Panc1 (cell line): ENCODE measurements around the gene OR12D2. TPM values are rescaled to one million over a fixed set of nuclear protein-coding genes. Genes with fewer than 3 reads are reported as not detected.
"Not testable (repeated sequence)": the region's sequence is repeated elsewhere in the genome, so short reads cannot be mapped to it uniquely, and the experiment has no call there.

Source experiments
- ATAC-seq: fragments of 200-7000 bp; cut with Tn5 transposase; 2 replicates; pipeline ENCODE4 v1.9.1; 2020; ENCODE audit warnings: mild to moderate bottlenecking, moderate library complexity
- Bru-seq: library from RNA; stranded (reverse); fragments of 400-500 nt; gene quantifications from one replicate; lab custom pipeline; 2021; lab: Mats Ljungman, UMichigan
- BruChase-seq, 2 experiments: library from RNA; stranded (reverse); fragments of 400-500 nt; gene quantifications; one replicate each; lab custom pipeline; 2021; lab: Mats Ljungman, UMichigan
- BruUV-seq: library from RNA; stranded (reverse); fragments of 400-500 nt; replicated peaks from 2 replicates; lab custom pipeline; 2021; lab: Mats Ljungman, UMichigan
- CTCF ChIA-PET: fragments of 300-600 bp; sonication (Branson Sonifier 250); formaldehyde crosslinking; loops from one replicate; lab custom pipeline; 2022; ENCODE audit warnings: antibody characterized with exemption; lab: Charles Lee
- POLR2A ChIA-PET: fragments of 300-600 bp; sonication (Branson Sonifier 250); formaldehyde crosslinking; loops from one replicate; lab custom pipeline; 2022; ENCODE audit warnings: antibody characterized with exemption; lab: Charles Lee
- DNase-seq: peaks from one replicate; pipeline ENCODE4 v3.0.0-alpha.2; 2010; ENCODE audit warnings: low read depth, low spot score
- H3K27ac ChIP-seq: 2 replicates; pipeline ENCODE4 v1.5.1; 2011; ENCODE audit warnings: mild to moderate bottlenecking, low read length, inconsistent platforms
- H3K27me3 ChIP-seq: fragments of 200-500 bp; sonication (Bioruptor generic); 2 replicates; pipeline ENCODE4 v1.6.0; 2014; ENCODE audit warnings: low read length, inconsistent platforms; ENCODE audit not compliant: control insufficient read depth, insufficient read depth
- H3K36me3 ChIP-seq: fragments of 200-500 bp; sonication (Bioruptor generic); 2 replicates; pipeline ENCODE4 v1.5.1; 2014; ENCODE audit warnings: inconsistent platforms, mild to moderate bottlenecking, low read length, moderate library complexity; ENCODE audit not compliant: control insufficient read depth, insufficient read depth
- H3K4me1 ChIP-seq: 2 replicates; pipeline ENCODE4 v1.5.1; 2011; ENCODE audit warnings: inconsistent platforms, mild to moderate bottlenecking, low read length, moderate library complexity; ENCODE audit not compliant: control insufficient read depth, insufficient read depth
- H3K4me3 ChIP-seq, 2 experiments: 2 replicates each; pipeline ENCODE4 v1.5.1; 2011 to 2012; ENCODE audit warnings: low read depth in 2 of 2, low read length in 2 of 2, mild to moderate bottlenecking in 2 of 2, inconsistent platforms in 1 of 2, moderate library complexity in 1 of 2
- H3K9me3 ChIP-seq: fragments of 200-500 bp; sonication (Bioruptor generic); 2 replicates; pipeline ENCODE4 v1.5.1; 2014; ENCODE audit warnings: low read depth, mild to moderate bottlenecking, inconsistent platforms, low read length, moderate library complexity; ENCODE audit not compliant: control insufficient read depth, insufficient read depth
- CTCF ChIP-seq: fragments of 450-650 bp; IDR thresholded peaks from 2 replicates; pipeline ENCODE4 v1.5.1; 2017; ENCODE audit warnings: mild to moderate bottlenecking
- POLR2AphosphoS5 ChIP-seq: IDR thresholded peaks from 2 replicates; pipeline ENCODE4 v1.6.1; 2012; ENCODE audit warnings: mild to moderate bottlenecking, low read depth, low read length, moderate library complexity
- SIN3A ChIP-seq: IDR thresholded peaks from 2 replicates; pipeline ENCODE4 v1.6.1; 2012; ENCODE audit warnings: low read depth, mild to moderate bottlenecking, low read length, moderate library complexity, borderline replicate concordance; ENCODE audit not compliant: insufficient read depth
- TCF7L2 ChIP-seq: IDR thresholded peaks from 2 replicates; pipeline ENCODE4 v1.6.1; 2011; ENCODE audit warnings: mild to moderate bottlenecking, low read depth, low read length, inconsistent platforms
- in situ Hi-C: cut with HindIII; loops from 2 replicates; pipeline ENCODE4 v1.10.0; 2016; ENCODE audit warnings: low sequenced_read_pairs, low pct_unique_long_range_greater_than_20kb
- intact Hi-C: fragments of 100-400 bp; cut with micrococcal nuclease; formaldehyde crosslinking; loops from one replicate; pipeline ENCODE4 v1.10.0; 2022; ENCODE audit not compliant: unreplicated experiment
- long read RNA-seq: library from polyadenylated mRNA; unstranded; transcript quantifications from one replicate; pipeline ENCODE4 v2.0.0, GENCODE V29; 2021; ENCODE audit not compliant: unreplicated experiment
- polyA plus RNA-seq: library from polyadenylated mRNA; unstranded; fragments of >200 nt; gene quantifications from one replicate; pipeline ENCODE4 v1.2.1, GENCODE V29; 2012; ENCODE audit warnings: missing spikeins; ENCODE audit not compliant: insufficient read length
- total RNA-seq: library from RNA; stranded (reverse); gene quantifications from one replicate; pipeline ENCODE4 v1.2.1, GENCODE V29; 2021; ENCODE audit not compliant: unreplicated experiment
- TF ChIP-seq, protein P1 (sequence below), 2 experiments: IDR thresholded peaks; 2 replicates each; pipeline ENCODE4 v1.6.1; 2011 to 2012; ENCODE audit warnings: low read depth in 2 of 2, control low read depth in 1 of 2, low read length in 1 of 2, mild to moderate bottlenecking in 1 of 2, moderate library complexity in 1 of 2; ENCODE audit not compliant: insufficient read depth in 1 of 2

Gene OR12D2
- not detected for total RNA-seq
- not detected for polyA plus RNA-seq
- Bru-seq, nascent RNA = not detected
- not detected for BruChase-seq, experiment 1, labeled RNA remaining after a 2-hour chase
- BruChase-seq, experiment 2, labeled RNA remaining after a 6-hour chase = not detected
- long read RNA-seq = 0 reads

DNA sequence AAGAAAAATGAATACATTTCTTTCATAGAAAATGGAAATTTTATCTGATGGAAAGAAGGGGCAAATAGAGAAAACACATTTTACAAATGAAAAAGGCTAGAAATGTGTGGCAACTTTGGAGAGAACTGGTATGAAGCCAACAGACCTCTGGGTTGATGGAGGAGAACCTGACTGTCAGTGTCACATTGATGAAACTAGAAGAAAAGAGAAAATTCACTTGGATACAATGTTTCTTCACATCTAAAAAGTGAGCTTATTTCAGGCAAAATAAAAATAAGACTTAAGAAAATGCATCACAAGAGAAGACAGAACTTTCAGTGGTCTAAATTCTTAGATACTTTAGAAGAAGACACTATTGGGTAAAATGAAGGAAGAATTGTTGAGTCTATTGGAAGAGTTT is at the start of gene OR12D2:
OR12D2 (plus strand) TSS at position 301 of the 400 bp plus-strand sequence. CDS start 1,069 bp downstream, outside the sequence.
- intact Hi-C loops (no loop called here), in situ Hi-C loops (no loop called here)
- no peak for TF ChIP-seq TCF7L2
- no peak for TF ChIP-seq SIN3A
- TF ChIP-seq, protein P1, sequence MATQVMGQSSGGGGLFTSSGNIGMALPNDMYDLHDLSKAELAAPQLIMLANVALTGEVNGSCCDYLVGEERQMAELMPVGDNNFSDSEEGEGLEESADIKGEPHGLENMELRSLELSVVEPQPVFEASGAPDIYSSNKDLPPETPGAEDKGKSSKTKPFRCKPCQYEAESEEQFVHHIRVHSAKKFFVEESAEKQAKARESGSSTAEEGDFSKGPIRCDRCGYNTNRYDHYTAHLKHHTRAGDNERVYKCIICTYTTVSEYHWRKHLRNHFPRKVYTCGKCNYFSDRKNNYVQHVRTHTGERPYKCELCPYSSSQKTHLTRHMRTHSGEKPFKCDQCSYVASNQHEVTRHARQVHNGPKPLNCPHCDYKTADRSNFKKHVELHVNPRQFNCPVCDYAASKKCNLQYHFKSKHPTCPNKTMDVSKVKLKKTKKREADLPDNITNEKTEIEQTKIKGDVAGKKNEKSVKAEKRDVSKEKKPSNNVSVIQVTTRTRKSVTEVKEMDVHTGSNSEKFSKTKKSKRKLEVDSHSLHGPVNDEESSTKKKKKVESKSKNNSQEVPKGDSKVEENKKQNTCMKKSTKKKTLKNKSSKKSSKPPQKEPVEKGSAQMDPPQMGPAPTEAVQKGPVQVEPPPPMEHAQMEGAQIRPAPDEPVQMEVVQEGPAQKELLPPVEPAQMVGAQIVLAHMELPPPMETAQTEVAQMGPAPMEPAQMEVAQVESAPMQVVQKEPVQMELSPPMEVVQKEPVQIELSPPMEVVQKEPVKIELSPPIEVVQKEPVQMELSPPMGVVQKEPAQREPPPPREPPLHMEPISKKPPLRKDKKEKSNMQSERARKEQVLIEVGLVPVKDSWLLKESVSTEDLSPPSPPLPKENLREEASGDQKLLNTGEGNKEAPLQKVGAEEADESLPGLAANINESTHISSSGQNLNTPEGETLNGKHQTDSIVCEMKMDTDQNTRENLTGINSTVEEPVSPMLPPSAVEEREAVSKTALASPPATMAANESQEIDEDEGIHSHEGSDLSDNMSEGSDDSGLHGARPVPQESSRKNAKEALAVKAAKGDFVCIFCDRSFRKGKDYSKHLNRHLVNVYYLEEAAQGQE (IDR thresholded peaks at IDR 0.05; ENCODE audit: insufficient read depth in 1 of 2, low read depth in 2 of 2, low read length in 1 of 2) = no peak
- no peak for TF ChIP-seq CTCF
- TF ChIP-seq POLR2AphosphoS5 = no peak
- ChIA-PET CTCF (no interaction called here), POLR2A (no interaction called here)
- peaks cover 2% of the 10 kb centered on the region; the same call in 1 of the 2 replicates for H3K27me3 ChIP-seq
- H3K36me3 ChIP-seq = no peaks in the 10 kb centered on the region
- ATAC-seq (no peak), DNase-seq (no peak)
- no peak within 1 kb of the TSS for H3K4me3 ChIP-seq
- no TSS peak for BruUV-seq
- H3K4me1 ChIP-seq = no peaks in the 10 kb centered on the region
- no peaks in the 10 kb centered on the region for H3K9me3 ChIP-seq
- H3K27ac ChIP-seq = no peak within 1 kb of the TSS

- CTCF ChIA-PET = not testable (repeated sequence)
Observed at GRCh38 chr6:29349348-29349747, 46.1 kb upstream of the OR12D2 start.

DNA sequence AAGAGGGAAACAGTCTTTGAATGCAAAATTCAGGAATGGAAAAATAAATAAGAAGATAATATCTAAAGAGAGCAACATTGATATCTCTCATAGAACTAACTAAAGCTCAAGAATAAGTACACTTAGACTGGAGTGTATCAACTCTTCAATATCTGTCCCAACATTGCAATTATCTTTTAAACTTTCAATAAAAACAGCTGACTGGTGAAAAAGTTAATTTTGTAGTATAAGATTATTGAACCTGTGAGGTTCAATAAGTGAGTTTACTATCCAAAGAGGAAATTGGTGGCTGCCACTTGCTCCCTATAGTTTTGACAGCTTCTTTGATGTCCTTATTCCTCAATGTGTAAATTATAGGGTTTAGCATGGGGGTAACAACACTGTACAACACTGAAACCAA is 40.5 kb upstream of the OR12D2 start:
- POLR2A ChIA-PET = no interaction called here
- no TSS peak for BruUV-seq
- TF ChIP-seq POLR2AphosphoS5 = no peak
- TF ChIP-seq TCF7L2 = no peak
- no peak for TF ChIP-seq SIN3A
- TF ChIP-seq CTCF = no peak
- TF ChIP-seq, protein P1 (IDR thresholded peaks at IDR 0.05; ENCODE audit: insufficient read depth in 1 of 2, low read depth in 2 of 2, low read length in 1 of 2) = no peak
- Histone ChIP-seq H3K9me3 (no peaks in the 10 kb centered on the region), H3K27me3 (peaks cover 5% of the 10 kb centered on the region), H3K27ac (no peak overlapping the region), H3K4me3 (no peak overlapping the region), H3K36me3 (no peaks in the 10 kb centered on the region), H3K4me1 (no peaks in the 10 kb centered on the region)
- in situ Hi-C loops = no loop called here
- CTCF ChIA-PET = no interaction called here
- no peak for DNase-seq
- ATAC-seq = no peak
- intact Hi-C loops = no loop called here

More at GRCh38 chr6:29349348-29349747, 46.1 kb upstream of the OR12D2 start:
- H3K27ac ChIP-seq, in situ Hi-C loops, H3K9me3 ChIP-seq, H3K27me3 ChIP-seq, H3K4me3 ChIP-seq, POLR2A ChIA-PET, BruUV-seq, intact Hi-C loops, ATAC-seq, H3K36me3 ChIP-seq, DNase-seq, H3K4me1 ChIP-seq: not testable (repeated sequence)
